ENCODE data around the gene PLXNA4.

The PLXNA4 gene

GRCh38 chr7:132544999-132545398 lies 31.3 kb downstream of the PLXNA4 start:
- no peak for TF ChIP-seq CTCF (IDR thresholded peaks at IDR 0.05; ENCODE audit: insufficient read depth, low read depth, low read length, missing control alignments)
- no peak overlapping the region for H3K4me3 ChIP-seq (ENCODE audit: low read depth, low read length)
- no peak for DNase-seq (ENCODE audit: low read depth)

DNA sequence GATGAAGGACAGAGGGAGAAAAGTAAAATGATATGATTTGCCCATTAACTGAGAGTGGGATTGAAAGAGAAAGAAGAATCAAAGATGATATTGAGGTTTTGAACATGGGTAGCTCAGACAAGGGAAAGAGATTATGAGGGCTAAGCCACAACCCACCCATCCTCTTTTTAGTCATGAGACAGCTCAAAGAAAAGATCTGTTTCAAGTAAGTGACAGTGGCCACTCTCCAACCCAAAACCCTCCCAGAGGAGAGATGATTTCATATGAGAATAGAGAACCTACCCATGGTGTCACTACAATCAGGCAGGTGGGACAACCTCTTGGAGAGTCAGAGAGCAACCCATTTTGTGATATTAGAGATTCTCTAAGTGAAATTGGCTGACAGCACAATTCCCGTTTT lies 32.2 kb downstream of the PLXNA4 start:
- no peak for DNase-seq (ENCODE audit: low read depth)
- no peak overlapping the region for H3K4me3 ChIP-seq (ENCODE audit: low read depth, low read length)
- no peak for TF ChIP-seq CTCF (IDR thresholded peaks at IDR 0.05; ENCODE audit: insufficient read depth, low read depth, low read length, missing control alignments)

GRCh38 chr7:132542895-132543294 lies 33.4 kb downstream of the PLXNA4 start:
- no peak for TF ChIP-seq CTCF (IDR thresholded peaks at IDR 0.05; ENCODE audit: insufficient read depth, low read depth, low read length, missing control alignments)
- no peak overlapping the region for H3K4me3 ChIP-seq (ENCODE audit: low read depth, low read length)
- no peak for DNase-seq (ENCODE audit: low read depth)

DNA sequence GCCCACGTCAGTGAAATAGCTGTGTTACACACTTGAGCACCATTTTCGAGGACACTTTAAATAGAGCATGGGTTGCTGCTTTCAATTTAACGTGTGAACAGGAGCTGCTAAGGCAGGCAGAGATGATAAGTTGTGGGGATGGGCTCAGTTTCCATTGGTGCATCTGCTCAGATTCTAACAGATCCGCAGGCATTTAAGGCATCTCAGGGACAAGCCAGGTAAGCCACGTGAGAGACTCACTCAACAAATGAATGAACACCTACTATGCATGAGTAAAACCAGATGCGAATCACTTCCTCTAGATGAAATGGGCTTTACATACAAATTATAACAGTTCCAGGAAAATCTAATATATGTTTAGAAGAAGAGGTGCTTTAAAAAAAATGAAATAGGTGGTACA lies 34.6 kb downstream of the PLXNA4 start:
- no peak for TF ChIP-seq CTCF (IDR thresholded peaks at IDR 0.05; ENCODE audit: insufficient read depth, low read depth, low read length, missing control alignments)

GRCh38 chr7:132537456-132538145 lies 38.7 kb downstream of the PLXNA4 start:
- H3K4me3 ChIP-seq (ENCODE audit: low read depth, low read length): no peak overlapping the region
- DNase-seq (ENCODE audit: low read depth): no peak
- no peak for TF ChIP-seq CTCF (IDR thresholded peaks at IDR 0.05; ENCODE audit: insufficient read depth, low read depth, low read length, missing control alignments)

More for the DNA sequence above, 34.6 kb downstream of the PLXNA4 start:
- no peak for DNase-seq (ENCODE audit: low read depth)
- H3K4me3 ChIP-seq (ENCODE audit: low read depth, low read length): no peak overlapping the region

- no peak overlapping the region for H3K4me3 ChIP-seq (ENCODE audit: low read depth, low read length)
- DNase-seq (ENCODE audit: low read depth): no peak
- TF ChIP-seq CTCF (IDR thresholded peaks at IDR 0.05; ENCODE audit: insufficient read depth, low read depth, low read length, missing control alignments): no peak
Observed at GRCh38 chr7:132536654-132537395, 39.4 kb downstream of the PLXNA4 start.

All from GM12865 (cell line).